Neural progenitor cell (in vitro differentiated cells): ENCODE results near the gene MGAT4B. TPM values are rescaled to one million over a fixed set of nuclear protein-coding genes. Genes with fewer than 3 reads are reported as not detected.

Experiments used
- DNase-seq: peaks from one replicate; pipeline ENCODE4 v3.0.0-alpha.2; 2016; ENCODE audit warnings: low spot score
- H2AFZ ChIP-seq: fragments of 200-600 bp; sonication (generic); replicated peaks from 2 replicates; pipeline ENCODE4 v1.6.1; 2016; ENCODE audit warnings: antibody characterized with exemption
- H3F3A ChIP-seq: fragments of 200-600 bp; sonication (generic); 2 replicates; pipeline ENCODE4 v1.6.1; 2016; ENCODE audit warnings: antibody characterized with exemption, low read depth
- H3K27ac ChIP-seq: fragments of 200-600 bp; sonication (generic); 2 replicates; pipeline ENCODE4 v1.5.1; 2016; ENCODE audit warnings: mild to moderate bottlenecking
- H3K27me3 ChIP-seq: fragments of 200-600 bp; sonication (generic); 2 replicates; pipeline ENCODE4 v1.6.1; 2016; ENCODE audit warnings: mild to moderate bottlenecking, moderate library complexity
- H3K36me3 ChIP-seq: fragments of 200-600 bp; sonication (generic); 2 replicates; pipeline ENCODE4 v1.5.1; 2016
- H3K4me1 ChIP-seq: fragments of 200-600 bp; sonication (generic); 2 replicates; pipeline ENCODE4 v1.6.1; 2016; ENCODE audit warnings: mixed run types
- H3K4me2 ChIP-seq: fragments of 200-600 bp; sonication (generic); 2 replicates; pipeline ENCODE4 v1.6.1; 2016
- H3K4me3 ChIP-seq: fragments of 200-600 bp; sonication (generic); 2 replicates; pipeline ENCODE4 v1.5.1; 2016
- H3K79me2 ChIP-seq: fragments of 200-600 bp; sonication (generic); 2 replicates; pipeline ENCODE4 v1.6.1; 2016; ENCODE audit warnings: low read depth
- H3K9ac ChIP-seq: fragments of 200-600 bp; sonication (generic); 2 replicates; pipeline ENCODE4 v1.6.1; 2016
- H3K9me3 ChIP-seq: fragments of 200-600 bp; sonication (generic); 2 replicates; pipeline ENCODE4 v1.5.1; 2016; ENCODE audit warnings: low read depth
- H4K20me1 ChIP-seq: fragments of 200-600 bp; sonication (generic); 2 replicates; pipeline ENCODE4 v1.6.1; 2016; ENCODE audit warnings: low read depth
- H3K27ac Mint-ChIP-seq: 3 replicates; pipeline ENCODE4 v1.8.0; 2021; ENCODE audit warnings: mixed read lengths
- H3K27me3 Mint-ChIP-seq: 2 replicates; pipeline ENCODE4 v1.8.0; 2022; ENCODE audit warnings: low read depth, mild to moderate bottlenecking, inconsistent platforms, moderate library complexity, mixed read lengths; ENCODE audit not compliant: insufficient read depth
- H3K36me3 Mint-ChIP-seq: 3 replicates; pipeline ENCODE4 v1.8.0; 2021; ENCODE audit warnings: mixed read lengths
- H3K4me1 Mint-ChIP-seq: 3 replicates; pipeline ENCODE4 v1.8.0; 2021; ENCODE audit warnings: mixed read lengths
- H3K4me3 Mint-ChIP-seq: 3 replicates; pipeline ENCODE4 v1.8.0; 2021; ENCODE audit warnings: mild to moderate bottlenecking, moderate library complexity, mixed read lengths
- H3K9me3 Mint-ChIP-seq: 3 replicates; pipeline ENCODE4 v1.8.0; 2020; ENCODE audit warnings: mixed read lengths
- CTCF ChIP-seq: fragments of 200-600 bp; sonication (generic); IDR thresholded peaks from 2 replicates; pipeline ENCODE4 v1.5.1; 2017; ENCODE audit warnings: antibody characterized with exemption, mild to moderate bottlenecking
- EZH2 ChIP-seq: fragments of 200-600 bp; sonication (generic); IDR thresholded peaks from 2 replicates; pipeline ENCODE4 v1.6.1; 2017; ENCODE audit warnings: antibody characterized with exemption, mild to moderate bottlenecking, moderate library complexity
- EZH2phosphoT487 ChIP-seq: fragments of 200-600 bp; sonication (generic); IDR thresholded peaks from 2 replicates; pipeline ENCODE4 v1.6.1; 2017; ENCODE audit warnings: antibody characterized with exemption
- total RNA-seq: library from RNA; depleted of rRNA; stranded (reverse); fragments of >200 nt; gene quantifications from 2 replicates; pipeline ENCODE4 v1.2.3, GENCODE V29; 2015; ENCODE audit warnings: low replicate concordance

The MGAT4B gene
- total RNA-seq, 1 donor from 2014 or later, result 32.1 TPM

DNA sequence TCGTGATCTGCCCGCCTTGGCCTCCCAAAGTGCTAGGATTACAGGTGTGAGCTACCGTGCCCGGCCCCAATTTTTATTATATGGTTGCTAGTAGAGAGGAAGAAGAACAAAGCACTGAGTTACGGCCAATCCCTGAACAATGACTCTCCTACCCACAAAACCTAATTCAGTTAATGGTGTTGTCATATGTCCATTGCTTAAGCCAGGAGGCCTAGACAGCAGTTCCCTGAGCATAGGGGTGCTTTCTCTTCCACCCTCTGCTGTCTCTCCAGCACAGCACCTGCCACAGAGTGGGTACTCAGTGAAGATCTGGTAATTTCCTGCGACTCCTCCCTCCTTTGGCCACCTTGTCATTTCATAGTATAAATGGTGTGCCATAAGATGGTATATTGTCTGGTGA is 34.3 kb downstream of the MGAT4B start:
- TF ChIP-seq EZH2 (no peak), CTCF (no peak), EZH2phosphoT487 (no peak)
- Histone ChIP-seq H3F3A (peaks cover 3% of the 10 kb centered on the region), H3K27me3 (no peaks in the 10 kb centered on the region), H3K79me2 (peaks cover 1% of the 10 kb centered on the region), H3K27ac (no peak overlapping the region), H4K20me1 (peaks cover 38% of the 10 kb centered on the region), H3K4me1 (no peaks in the 10 kb centered on the region), H3K36me3 (peaks cover 8% of the 10 kb centered on the region), H3K4me2 (no peak overlapping the region), H3K4me3 (no peak overlapping the region), H2AFZ (no peak overlapping the region), H3K9me3 (no peaks in the 10 kb centered on the region), H3K9ac (no peak overlapping the region)
- H3K27me3 Mint-ChIP-seq, result peaks cover 2% of the 10 kb centered on the region
- H3K9me3 Mint-ChIP-seq, result no peaks in the 10 kb centered on the region
- no peak overlapping the region for H3K27ac Mint-ChIP-seq
- peaks cover 42% of the 10 kb centered on the region for H3K36me3 Mint-ChIP-seq
- H3K4me3 Mint-ChIP-seq, result no peak overlapping the region
- peaks cover 3% of the 10 kb centered on the region for H3K4me1 Mint-ChIP-seq
- DNase-seq, result no peak

- TF ChIP-seq CTCF (no peak), EZH2 (no peak), EZH2phosphoT487 (no peak)
- Mint-ChIP-seq H3K27ac (no peak overlapping the region), H3K36me3 (peaks cover 42% of the 10 kb centered on the region), H3K9me3 (no peaks in the 10 kb centered on the region), H3K27me3 (peaks cover 2% of the 10 kb centered on the region), H3K4me1 (peaks cover 6% of the 10 kb centered on the region), H3K4me3 (no peak overlapping the region)
- H3K4me3 ChIP-seq, result no peak overlapping the region
- peaks cover 11% of the 10 kb centered on the region for H3K79me2 ChIP-seq
- H3K27ac ChIP-seq, result no peak overlapping the region
- no peaks in the 10 kb centered on the region for H3K4me1 ChIP-seq
- H3K27me3 ChIP-seq, result no peaks in the 10 kb centered on the region
- H3K36me3 ChIP-seq, result peaks cover 8% of the 10 kb centered on the region
- no peak for DNase-seq
- H3K9ac ChIP-seq, result no peak overlapping the region
- H2AFZ ChIP-seq, result no peak overlapping the region
- no peak overlapping the region for H3K4me2 ChIP-seq
- peaks cover 47% of the 10 kb centered on the region for H4K20me1 ChIP-seq
- H3F3A ChIP-seq, result peaks cover 3% of the 10 kb centered on the region
- H3K9me3 ChIP-seq, result no peaks in the 10 kb centered on the region
Observed at GRCh38 chr5:179771311-179771895, 35.3 kb downstream of the MGAT4B start.

DNA sequence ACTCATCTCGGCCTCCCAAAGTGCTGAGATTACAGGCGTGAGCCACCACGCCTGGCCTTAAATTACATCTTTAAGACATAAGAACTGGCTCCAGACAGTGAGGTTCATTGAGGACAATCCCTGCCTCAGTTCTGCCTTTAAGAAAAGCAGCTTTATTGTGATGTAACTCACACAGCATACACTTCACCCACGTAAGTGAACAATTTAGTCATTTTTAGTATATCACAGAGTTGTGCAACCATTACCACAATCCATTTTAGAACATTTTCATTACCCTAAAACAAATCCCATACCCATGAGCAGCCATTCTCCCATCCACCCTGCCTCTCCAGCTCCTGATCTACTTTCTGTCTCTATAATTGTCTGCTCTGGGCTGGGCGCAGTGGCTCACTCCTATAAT is 36.9 kb downstream of the MGAT4B start:
- H3K9ac ChIP-seq, result no peak overlapping the region
- peaks cover 3% of the 10 kb centered on the region for H3F3A ChIP-seq
- no peaks in the 10 kb centered on the region for H3K4me1 ChIP-seq
- no peak for DNase-seq
- Mint-ChIP-seq H3K9me3 (no peaks in the 10 kb centered on the region), H3K36me3 (peaks cover 44% of the 10 kb centered on the region), H3K4me3 (no peak overlapping the region), H3K4me1 (peaks cover 22% of the 10 kb centered on the region), H3K27me3 (peaks cover 2% of the 10 kb centered on the region), H3K27ac (no peak overlapping the region)
- H3K4me2 ChIP-seq, result no peak overlapping the region
- peaks cover 8% of the 10 kb centered on the region for H3K36me3 ChIP-seq
- no peaks in the 10 kb centered on the region for H3K9me3 ChIP-seq
- no peak overlapping the region for H3K27ac ChIP-seq
- no peak for TF ChIP-seq EZH2phosphoT487
- no peak for TF ChIP-seq EZH2
- TF ChIP-seq CTCF, result no peak
- H2AFZ ChIP-seq, result no peak overlapping the region
- no peak overlapping the region for H3K4me3 ChIP-seq
- H3K27me3 ChIP-seq, result no peaks in the 10 kb centered on the region
- peaks cover 59% of the 10 kb centered on the region for H4K20me1 ChIP-seq
- peaks cover 27% of the 10 kb centered on the region for H3K79me2 ChIP-seq
